ENCODE measurements around the gene LSM7.

- no peak for TF ChIP-seq CTCF (conservative IDR thresholded peaks at IDR 0.05; ENCODE audit: low read depth, low read length)
- no peak for TF ChIP-seq EZH2 (IDR thresholded peaks at IDR 0.05; ENCODE audit: borderline replicate concordance, low read depth, low read length, poor library complexity, severe bottlenecking)
Measured at GRCh38 chr19:2307518-2308012, 20.8 kb downstream of the LSM7 start.
